Measurements from ENCODE around the gene DENND1A.

DENND1A gene

DNA sequence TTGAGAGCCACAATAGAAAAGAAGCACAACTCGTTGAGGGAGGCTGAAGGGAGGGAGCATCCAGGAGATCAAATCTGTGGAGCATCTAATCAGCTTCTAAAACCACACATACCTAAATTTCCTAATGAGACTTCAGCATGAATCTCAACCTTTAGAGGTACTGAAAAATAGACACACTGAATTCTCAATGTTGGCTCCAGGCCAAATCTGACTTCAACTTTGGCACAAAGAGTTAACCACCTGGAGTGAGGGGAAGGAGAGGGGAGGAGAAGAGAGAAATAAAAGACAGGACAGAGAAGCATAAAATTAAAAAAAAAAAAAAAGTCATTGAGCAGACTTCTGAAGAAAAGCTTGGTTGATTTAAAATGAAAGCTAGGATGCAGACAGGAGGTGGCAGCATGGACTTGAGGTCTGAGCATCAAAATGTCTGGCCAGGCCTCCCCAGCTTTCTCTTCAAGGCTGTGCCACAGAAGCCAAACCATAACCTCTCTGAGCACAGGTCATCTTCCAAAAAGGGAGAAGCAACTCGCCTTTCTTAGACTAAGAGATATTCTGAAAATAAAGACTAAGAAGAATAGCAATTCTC, 205.6 kb downstream of the DENND1A start:
- peak; percentile 19 for DNase-seq (ENCODE audit: low read depth)

DNA sequence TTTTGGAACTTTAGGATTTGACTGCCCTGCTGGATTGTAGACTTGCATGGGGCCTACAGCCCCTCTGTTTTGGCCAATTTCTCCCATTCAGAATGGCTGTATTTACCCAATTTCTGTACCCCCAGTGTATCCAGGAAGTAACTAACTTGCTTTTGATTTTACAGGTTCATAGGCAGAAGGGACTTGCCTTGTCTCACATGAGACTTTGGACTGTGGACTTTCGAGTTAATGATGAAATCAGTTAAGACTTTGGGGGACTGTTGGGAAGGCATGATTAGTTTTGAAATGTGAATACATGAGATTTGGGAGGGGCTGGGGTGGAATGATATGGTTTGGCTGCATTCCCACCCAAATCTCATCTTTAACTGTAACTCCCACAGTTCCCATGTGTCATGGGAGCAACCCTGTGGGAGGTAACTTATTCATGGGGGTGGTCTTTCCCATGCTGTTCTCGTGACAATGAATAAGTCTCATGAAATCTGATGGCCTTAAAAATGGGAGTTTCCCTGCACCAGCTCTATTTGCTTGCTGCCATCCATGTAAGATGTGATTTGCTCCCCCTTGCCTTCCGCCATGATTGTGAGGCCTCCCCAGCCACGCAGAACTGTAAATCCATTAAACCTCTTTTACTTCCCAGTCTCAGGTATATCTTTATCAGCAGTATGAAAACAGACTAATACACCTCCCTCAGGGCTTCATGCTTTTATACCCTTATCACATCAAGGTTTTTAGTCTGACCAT, 206.6 kb downstream of the DENND1A start:
- DNase-seq (ENCODE audit: low read depth) = no peak

DNA sequence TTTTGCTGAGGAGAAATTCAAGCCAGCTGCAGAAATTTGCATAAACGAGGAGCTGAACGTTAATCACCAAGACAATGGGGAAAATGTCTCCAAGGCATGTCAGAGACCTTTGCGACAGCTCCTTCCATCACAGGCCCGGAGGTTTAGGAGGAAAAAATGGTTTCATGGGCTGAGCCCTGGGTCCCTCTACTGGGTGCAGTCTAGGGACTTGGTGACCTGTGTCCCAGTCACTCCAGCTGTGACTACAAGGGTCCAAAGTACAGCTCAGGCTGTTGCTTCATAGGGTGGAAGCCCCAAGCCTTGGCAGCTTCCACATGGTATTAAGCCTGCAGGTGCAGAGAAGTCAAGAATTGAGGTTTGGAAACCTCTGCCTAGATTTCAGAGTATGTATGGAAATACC, 207.5 kb downstream of the DENND1A start:
- DNase-seq (ENCODE audit: low read depth) = no peak

DNA sequence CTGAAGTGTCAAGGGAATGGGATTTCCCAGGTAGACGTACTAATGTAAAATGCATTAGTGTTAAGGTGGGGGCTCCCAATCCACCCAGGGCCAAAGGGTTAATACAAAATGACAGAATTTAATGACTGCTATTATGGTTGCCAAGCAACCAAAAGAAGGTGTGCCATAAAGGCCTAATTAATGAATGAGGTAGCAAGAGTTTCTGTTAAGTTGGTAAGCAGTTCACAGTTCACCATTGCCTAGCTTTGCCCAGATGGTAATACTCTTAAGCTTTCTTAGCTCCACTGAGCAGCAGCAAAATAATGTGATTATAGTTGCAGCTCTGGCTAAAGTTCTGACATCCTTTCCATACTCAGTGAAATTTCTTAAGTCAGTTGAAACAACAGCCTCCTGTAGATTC, 211.7 kb downstream of the DENND1A start:
- DNase-seq (ENCODE audit: low read depth) = no peak

DNA sequence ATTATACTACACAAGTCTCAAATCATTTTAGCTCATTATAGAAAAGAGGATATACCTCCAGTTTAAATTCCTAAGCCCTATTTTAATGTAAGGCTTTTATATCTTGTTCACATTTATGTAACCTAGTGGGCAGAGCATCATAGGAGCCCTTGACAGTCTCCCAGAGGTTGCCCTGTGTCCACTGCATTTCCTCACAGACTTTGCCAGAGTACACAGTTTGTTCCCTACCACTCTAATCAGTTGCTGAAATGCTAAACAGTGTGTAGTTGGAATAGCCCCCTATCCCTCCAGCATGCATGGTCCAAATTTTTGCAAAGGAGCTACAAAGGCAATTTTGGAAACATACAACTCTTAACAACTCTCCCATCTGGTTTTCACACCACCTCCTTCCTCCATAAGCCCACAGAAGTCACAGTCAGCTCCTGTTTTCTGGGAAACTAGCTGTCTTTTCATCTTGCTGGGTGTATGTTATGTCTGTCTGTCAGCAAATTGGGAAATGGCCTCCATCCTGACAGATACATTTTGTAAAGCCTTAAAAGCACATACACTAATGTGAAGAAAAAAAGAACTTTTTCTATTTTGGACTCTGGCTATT, 212.2 kb downstream of the DENND1A start:
- no peak for DNase-seq (ENCODE audit: low read depth)

DNA sequence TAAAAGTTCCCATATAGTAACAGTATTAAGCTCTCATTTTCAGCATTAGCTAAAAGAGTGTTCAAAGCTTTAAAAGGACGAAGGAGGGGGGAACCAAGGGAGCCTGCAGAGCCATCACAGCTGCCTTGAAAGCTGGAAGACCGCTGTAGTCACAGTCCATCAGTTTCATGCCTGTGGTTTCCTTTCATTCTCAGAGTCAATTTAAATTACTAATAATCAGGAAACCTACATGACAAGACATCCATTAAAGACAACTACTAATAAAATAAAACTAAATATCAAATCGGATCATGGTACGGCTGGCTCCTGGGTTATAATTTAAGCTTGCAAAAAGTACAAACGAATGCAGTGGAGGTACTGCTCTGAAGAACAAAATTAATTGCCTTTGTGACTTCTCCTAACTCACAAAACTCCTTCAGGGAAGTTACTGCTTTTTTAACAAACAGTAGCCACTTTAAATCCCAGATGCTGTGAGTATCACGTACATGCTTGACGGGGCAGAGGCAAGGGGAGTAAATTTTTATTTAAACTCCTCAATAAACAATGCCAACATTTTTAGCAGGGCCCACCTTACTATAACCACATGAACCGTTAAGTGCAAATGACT, 213.5 kb downstream of the DENND1A start:
- DNase-seq (ENCODE audit: low read depth) = no peak

DNA sequence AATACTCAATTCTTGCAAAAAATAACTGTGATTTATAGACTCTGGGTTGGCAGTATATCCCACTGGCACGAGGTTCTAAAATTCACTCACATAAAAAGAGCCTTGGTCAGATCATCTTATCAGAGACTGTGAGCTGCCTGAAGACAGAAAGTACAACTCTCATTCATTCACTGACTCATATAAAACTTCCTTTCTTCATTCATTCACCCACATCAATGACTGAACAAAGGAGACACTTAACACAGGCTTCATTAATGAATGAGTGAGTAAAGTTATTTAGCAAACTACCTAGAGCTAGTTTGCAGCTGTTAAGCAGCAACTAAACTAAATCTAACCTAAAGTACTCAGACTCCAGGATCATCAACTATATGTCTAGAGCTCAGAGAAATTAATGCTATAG, 214.7 kb downstream of the DENND1A start:
- DNase-seq (ENCODE audit: low read depth) = no peak

DNA sequence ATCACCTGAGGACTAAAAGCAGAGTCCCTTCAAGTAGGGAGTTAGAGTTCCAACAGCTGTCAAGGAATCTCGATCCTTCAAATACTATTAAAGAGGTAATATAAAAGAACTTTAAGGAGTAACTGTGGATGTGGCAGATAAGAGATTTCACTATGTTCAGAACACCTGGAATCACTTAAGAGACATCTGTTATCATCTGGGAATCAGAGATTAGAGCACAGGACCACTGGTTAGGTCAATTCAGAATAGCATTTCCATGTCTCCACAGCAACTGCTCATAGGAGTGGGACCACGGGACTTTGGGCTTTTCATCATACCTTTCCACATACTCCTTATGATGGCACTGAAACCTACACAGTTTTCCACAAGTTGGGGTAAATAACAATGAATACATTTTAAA, 216.6 kb downstream of the DENND1A start:
- DNase-seq (ENCODE audit: low read depth) = no peak

DNA sequence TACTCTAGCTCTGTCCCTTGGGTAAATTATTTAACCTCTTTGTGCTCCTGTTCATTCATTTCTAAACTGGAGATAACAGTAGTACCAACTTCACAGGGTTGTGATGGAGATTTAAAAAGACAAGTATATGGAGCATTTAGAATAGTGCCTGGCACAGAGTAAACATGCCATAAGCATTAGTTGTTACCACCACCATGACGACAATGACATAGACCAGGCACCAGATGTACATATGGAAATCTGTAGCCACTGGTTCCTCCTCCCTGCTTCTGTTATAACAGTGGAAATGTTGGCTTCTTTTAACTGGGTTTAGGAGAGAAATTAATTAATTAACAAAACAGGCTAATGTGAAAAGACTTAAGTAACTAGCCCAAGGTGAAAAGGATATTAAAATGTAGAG, 217.5 kb downstream of the DENND1A start:
- DNase-seq (ENCODE audit: low read depth) = no peak

DNA sequence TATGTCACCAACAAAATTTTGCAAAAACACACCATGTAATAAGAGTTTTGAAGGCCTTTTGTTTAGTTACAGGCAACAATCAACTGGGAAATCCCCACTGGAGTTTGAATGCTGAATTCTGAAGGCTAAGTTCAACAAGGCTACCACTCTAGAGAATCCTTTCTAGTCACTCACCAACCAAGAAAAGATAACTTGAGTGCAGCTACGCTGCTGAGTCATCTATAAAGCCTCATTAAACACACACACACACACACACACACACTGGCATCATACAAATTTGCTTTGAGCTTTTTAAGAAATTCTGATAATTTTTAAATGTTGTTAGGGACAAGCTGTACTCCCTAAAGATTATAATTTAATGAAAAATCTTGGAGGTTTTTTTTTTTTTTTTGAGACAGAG, 219.6 kb downstream of the DENND1A start:
- peak; percentile 87 for DNase-seq (ENCODE audit: low read depth)

DNA sequence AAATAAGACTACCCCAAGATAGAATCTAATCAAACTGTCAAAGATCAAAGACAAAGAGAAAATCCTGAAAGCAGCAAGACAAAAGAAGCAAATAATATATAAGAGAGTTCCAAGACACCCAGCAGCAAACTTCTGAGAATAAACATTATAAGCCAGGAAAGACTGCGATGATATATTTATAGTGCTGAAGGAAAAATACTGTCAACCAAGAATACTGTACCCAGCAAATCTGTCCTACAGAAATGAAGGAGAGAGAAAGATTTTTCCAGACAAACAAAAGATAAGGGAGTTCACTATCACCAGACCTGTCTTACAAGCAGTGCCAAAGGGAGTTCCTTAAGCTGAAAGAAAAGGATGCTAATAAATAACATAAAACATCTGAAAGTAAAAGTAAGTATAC, 227.4 kb downstream of the DENND1A start:
- DNase-seq (ENCODE audit: low read depth) = no peak

DNA sequence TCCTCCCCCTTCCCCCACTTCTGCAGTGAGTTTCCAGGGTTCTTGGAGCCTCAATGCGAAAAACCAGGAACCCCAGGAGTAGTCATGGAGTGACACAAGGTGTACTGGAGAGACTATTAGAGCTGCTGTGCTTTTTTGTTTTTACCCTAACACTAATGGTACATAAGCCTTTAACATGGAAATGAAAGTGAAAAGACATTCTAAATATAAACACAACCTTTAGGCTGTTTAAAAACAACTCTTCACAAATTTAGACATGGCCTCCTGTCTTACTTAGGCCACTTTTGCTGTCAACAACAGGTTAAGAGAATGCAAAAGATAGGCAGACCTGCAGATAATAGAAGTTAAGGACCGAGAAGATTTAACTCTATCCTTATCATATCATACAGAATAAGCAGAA, 232.2 kb downstream of the DENND1A start:
- DNase-seq (ENCODE audit: low read depth) = no peak

DNA sequence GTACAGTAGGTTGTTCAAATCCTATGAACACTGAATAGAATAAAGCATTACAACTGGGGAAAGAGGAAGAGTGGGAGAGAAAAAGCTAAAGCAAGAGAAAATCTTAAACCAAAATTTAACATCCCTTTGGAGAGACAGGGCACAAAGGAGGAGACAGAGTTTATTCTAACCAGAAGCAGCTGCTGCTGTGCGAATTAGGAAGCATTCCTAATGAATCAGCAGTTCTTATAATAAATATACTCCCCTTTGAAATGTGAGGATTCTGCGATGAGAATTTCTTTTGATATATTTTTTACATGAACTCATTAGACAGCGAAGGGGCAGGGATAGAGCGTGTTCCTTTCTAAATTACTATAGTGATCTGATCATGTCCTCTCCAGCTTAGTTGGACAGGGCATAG, 233.4 kb downstream of the DENND1A start:
- no peak for DNase-seq (ENCODE audit: low read depth)

DNA sequence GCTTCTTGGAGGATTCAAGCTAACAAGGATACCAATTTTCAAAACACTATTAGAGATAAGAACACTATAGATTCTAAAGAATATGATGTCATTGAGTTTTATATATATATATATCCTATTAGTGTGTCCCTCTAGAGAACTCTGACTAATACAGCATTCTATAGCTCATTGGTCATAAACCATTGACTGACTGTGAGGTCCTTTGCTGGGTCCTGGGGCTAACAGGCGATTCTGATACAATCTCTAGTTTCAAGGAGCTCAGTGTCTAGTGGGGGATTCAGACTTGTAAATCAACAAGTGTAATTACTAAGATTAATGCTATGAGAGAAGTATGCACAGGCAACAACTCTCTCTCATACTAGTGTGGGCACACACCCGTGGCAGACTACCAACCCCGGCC, 234.5 kb downstream of the DENND1A start:
- DNase-seq (ENCODE audit: low read depth) = no peak

DNA sequence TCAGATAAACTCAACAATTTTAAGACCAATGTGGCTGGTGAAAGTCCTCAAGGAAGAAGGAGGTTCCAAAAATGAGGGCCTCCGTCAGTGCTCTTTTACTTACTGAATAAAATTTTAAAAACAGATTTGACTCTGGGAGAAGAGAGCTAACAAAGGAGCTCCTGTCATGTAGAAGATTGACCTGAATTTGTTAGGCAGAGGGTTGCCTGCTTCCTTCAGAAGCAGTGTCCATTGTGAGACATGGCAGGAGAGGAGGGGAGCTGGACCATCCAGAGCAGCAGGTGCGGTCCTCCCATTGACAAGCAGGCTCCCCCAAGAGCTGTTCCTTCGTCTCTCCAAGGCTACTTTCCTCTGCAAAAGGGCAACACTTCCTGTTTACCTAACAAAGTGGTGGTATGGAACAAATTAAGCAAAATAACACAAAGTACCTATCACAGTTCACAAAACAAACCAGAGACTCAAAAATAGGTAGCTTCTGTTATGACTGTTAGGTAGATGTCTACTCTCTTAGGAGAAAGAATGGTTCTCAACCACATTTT, 238.1 kb downstream of the DENND1A start:
- no peak for DNase-seq (ENCODE audit: low read depth)

DNA sequence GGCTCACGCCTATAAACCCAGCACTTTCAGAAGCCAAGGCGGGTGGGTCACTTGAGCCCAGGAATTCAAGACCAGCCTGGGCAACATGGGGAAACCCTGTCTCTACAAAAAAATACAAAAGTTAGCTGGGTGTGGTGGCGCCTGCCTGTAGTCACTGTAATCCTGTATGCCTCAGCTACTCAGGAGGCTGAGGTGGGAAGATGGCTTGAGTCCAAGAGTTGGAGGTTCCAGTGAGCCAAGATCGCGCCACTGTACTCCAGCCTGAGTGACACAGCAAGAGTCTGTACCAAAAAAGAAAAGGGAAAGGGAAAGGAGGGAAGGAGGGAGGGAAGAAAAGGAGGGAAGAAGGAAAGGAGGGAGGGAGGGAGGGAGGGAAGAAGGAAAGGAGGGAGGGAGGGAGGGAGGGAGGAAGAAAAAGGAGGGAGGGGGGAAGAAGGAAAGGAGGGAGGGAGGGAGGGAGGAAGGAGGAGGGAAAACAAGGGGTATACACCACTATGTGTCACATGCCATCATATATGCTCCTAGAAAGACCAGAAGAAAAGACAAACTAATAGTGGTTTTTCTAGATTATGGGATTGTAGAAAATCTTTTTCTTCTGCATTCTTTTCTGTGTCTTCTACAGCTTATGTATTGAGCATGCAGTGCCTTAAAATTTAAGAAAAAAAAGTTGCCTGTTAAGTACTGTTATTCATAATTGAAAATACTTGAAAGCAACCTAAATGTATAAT, 240.1 kb downstream of the DENND1A start:
- DNase-seq (ENCODE audit: low read depth) = no peak

DNA sequence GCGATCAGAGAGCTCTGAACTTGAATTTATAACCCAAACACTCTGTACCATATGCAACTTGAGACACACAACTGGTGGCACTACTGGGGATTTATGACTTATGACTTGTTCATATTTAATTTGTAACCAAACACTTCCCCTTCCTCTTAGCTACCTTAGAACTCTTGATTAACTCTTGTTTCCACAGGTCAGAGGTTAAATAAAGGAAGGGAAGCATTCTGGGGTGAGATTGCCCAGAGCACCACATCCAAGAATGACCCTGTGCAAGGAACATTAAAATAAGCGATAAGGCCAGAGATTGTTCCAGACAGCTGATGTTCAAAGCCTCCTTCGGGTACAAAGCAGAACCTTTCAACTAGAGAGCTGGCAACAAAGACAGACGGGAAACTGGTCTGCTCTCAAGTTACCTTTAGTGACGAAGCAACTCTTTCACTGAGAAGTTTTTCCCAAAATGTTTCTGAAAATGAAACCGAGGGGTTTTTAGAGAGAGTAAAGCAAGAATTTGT, 242.6 kb downstream of the DENND1A start:
- DNase-seq (ENCODE audit: low read depth) = no peak

DNA sequence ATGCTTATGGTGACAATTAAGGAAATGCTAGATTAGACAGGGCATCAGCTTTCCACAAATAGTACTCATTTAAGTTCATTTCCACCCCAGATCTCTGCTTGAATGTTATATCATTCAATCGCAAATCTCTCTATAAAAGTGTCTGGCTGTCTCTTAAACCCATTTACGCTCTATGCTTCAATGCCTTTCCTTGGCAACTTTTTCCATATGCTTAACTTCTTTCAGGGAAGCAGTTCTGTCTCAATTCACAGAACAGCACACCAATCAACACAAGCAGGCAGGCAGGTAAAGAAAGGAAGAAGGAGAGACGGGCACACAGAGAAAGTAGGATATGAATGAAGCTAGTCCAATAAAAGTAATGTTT, 243.1 kb downstream of the DENND1A start:
- DNase-seq (ENCODE audit: low read depth) = no peak

DNA sequence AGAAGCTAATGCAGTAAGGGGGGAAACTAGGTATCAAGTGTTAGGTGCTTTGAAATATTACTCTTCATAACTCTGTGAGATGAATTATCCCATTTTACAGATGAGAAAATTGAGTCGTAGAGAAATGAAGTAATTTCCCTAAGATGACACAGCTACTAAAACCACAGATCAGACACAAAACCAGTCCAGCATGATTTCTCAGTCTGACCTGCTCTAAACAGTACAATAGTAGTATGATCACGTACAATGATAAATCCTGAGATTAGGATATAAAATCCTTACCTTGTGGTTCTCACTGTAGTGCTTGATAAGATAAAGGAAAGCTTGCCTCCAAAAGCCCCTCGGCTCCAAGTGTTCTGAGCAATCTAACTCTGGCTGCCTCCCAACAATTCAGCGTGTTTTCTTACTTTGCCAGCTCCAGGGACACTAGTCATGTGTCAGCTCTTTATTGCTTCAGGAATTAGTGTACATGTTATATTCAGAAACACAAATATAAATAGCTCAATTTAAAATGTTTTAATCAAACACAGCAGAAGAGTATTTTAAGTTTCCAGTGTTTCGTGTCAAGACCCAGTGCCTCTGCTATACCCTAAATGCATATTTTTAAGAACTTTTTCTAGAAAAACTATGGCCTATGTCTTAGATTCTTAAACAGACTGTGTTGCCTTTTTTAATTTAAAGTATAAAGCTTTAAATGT, 243.6 kb downstream of the DENND1A start:
- DNase-seq (ENCODE audit: low read depth) = no peak

DNA sequence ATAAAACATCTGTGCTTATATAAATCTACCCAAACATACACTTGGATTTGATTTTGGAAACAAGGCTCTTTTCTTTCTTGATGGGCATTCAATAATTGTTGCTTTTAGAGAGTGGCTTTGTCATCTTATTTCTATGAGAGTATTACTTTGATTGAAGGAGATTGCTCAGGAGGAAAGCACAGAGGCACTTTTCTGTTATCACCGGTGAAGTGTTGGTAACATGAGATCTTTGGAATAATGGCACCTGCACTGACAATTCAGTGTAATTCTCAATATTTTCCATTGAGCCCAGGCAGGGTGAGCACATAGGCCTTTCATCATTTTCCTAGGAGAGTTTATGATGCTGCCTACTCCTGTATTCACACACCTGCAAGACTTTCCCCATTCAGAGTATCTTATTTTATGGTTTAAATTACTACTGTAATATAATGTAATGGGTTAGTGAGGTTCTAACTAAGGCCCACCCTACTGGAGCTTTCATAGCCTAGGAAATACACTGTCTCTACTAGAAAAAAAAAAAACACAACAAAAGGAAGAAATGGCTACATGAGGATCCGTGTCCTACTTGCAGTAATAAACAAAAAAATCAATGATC, 244.3 kb downstream of the DENND1A start:
- DNase-seq (ENCODE audit: low read depth) = no peak
